LNCaP clone FGC (cell line): ENCODE results near the gene YES1.
"Not testable (repeated sequence)": the region's sequence is repeated elsewhere in the genome, so short reads cannot be mapped to it uniquely, and the experiment has no call there.

Experiments
- DNase-seq: peaks from one replicate; pipeline ENCODE4 v3.0.0-alpha.2; 2011; ENCODE audit warnings: low read depth
- H3K4me3 ChIP-seq: 2 replicates; pipeline ENCODE4 v1.5.1; 2011; ENCODE audit warnings: mild to moderate bottlenecking, low read depth, low read length, control low read depth
- CTCF ChIP-seq: IDR thresholded peaks from 2 replicates; pipeline ENCODE4 v1.5.1; 2012; ENCODE audit warnings: mild to moderate bottlenecking; ENCODE audit not compliant: control insufficient read depth, insufficient read depth; ENCODE audit errors: extremely low read depth

Gene YES1

GRCh38 chr18:688323-688722 is 123.7 kb downstream of the YES1 start:
- DNase-seq: no peak
- no peak for TF ChIP-seq CTCF
- no peak overlapping the region for H3K4me3 ChIP-seq

- H3K4me3 ChIP-seq: no peak overlapping the region
Observed at GRCh38 chr18:686339-687111, 125.5 kb downstream of the YES1 start.

GRCh38 chr18:685438-685837 is 126.6 kb downstream of the YES1 start:
- peak; percentile 40 for DNase-seq
- H3K4me3 ChIP-seq: no peak overlapping the region
- no peak for TF ChIP-seq CTCF

More at GRCh38 chr18:686339-687111, 125.5 kb downstream of the YES1 start:
- no peak for DNase-seq
- TF ChIP-seq CTCF: no peak

- no peak for TF ChIP-seq CTCF
- no peak for DNase-seq
- no peak overlapping the region for H3K4me3 ChIP-seq
Observed at GRCh38 chr18:683531-683930, 128.5 kb downstream of the YES1 start.

GRCh38 chr18:682833-683232 is 129.2 kb downstream of the YES1 start:
- no peak for DNase-seq
- TF ChIP-seq CTCF: no peak
- no peak overlapping the region for H3K4me3 ChIP-seq

GRCh38 chr18:682416-682815 is 129.6 kb downstream of the YES1 start:
- H3K4me3 ChIP-seq, DNase-seq: not testable (repeated sequence)

GRCh38 chr18:681985-682384 is 130.1 kb downstream of the YES1 start:
- DNase-seq: no peak
- TF ChIP-seq CTCF: no peak
- H3K4me3 ChIP-seq: no peak overlapping the region

GRCh38 chr18:680392-680791 is 131.7 kb downstream of the YES1 start:
- DNase-seq: no peak
- H3K4me3 ChIP-seq: no peak overlapping the region
- no peak for TF ChIP-seq CTCF
